Fibroblast of skin of back (primary cell): ENCODE data around the gene LRRC4.
A peak's percentile ranks its signal among the peaks of the same experiment; 100 is the strongest.

Source experiments
- DNase-seq: peaks from one replicate; pipeline ENCODE4 v3.0.0-alpha.2; 2013

Gene LRRC4

DNA sequence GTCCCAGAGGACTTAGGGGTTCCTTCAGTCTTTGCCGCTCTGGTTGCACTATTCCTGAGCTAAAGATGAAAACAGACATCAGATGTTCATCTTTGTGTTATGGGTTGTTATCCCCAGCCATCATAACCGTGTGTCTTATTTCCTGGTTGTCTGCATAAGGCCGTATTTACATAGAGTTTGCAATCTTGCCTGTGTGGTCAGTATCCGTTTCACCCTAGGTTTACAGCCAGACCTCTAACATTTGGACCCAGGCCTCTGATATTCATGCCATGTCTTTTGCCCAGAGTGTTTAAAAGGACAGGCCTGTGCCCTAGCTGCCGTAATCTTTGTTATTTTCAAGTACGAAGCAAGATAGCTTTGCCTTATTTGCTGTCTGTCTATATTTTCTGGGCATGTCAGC lies 26.6 kb downstream of the LRRC4 start:
- no peak for DNase-seq

DNA sequence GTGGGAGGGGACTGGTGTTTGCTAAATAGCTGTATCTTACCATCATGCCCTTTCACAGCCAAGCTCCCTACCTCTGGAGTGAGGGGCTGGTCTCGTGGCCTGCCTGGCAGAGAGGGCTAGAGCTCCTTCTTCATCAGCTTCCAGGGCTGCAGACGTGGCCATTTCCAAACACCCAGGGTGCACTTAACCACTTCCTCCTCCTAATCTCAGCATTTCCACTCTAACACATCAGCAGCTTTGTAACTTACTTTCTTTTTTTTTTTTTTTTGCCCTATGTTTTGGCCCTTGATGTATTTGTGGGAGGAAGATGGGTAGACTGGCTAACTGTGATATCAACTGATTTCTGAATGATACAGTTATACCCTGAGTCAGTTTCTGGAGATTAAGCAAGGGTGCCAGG lies 27.4 kb downstream of the LRRC4 start:
- no peak for DNase-seq

DNA sequence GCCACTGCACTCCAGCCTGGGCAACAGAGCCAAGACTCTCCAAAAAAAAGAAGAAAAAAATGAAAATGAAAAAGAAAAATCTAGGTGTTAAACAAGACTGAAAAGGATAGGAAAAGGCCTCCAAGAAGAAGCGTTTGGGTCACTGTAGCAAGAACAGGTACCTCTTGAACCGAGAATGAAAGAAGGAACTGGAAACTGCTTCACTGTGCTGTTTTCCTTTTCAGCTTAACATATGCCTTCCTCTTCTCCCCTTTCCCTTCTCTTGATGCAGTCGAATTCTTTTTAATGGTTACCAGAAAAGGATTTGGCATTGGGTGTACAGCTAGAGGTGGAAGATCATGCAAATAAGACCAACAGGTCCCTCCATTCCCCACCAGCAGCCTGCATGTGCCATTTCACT lies 28.1 kb downstream of the LRRC4 start:
- no peak for DNase-seq

DNA sequence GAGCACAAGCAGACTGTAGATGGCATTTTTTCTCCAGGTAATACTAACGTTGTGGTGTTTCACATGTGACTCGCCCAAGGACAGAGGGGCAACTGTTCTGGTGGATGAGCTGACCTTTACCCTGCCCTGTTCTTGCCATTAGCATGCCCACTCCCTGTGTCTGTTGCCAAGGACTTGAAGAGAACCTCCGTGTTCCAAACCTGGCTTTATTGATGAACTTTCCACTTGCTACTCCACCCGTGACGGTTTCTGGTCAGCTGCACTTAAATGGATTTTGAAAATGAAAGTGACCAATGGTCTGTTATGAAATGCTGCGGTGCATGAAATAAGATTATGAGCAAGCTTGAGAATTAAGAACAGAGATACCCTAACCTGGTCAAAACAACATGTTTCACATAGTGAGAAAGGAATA lies 30.4 kb downstream of the LRRC4 start:
- no peak for DNase-seq

DNA sequence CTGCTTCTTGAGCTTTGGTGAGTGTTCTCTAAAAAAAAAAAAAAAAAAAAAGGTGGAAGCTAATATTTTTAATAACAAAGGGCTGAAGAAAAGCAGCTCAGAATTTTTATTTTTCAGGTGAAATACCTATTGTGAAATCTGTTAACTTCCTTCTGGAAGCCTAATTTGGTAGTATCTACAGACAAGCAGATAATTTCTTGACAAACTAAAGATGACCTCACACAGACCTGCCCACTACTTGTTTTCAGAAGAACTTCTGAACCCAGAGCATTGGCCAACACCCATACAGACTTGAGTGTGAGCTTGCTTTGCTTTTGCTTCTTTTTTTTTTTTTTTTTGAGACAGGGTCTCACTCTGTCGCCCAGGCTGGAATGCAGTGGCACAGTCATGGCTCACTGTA lies 31.2 kb downstream of the LRRC4 start:
- no peak for DNase-seq

DNA sequence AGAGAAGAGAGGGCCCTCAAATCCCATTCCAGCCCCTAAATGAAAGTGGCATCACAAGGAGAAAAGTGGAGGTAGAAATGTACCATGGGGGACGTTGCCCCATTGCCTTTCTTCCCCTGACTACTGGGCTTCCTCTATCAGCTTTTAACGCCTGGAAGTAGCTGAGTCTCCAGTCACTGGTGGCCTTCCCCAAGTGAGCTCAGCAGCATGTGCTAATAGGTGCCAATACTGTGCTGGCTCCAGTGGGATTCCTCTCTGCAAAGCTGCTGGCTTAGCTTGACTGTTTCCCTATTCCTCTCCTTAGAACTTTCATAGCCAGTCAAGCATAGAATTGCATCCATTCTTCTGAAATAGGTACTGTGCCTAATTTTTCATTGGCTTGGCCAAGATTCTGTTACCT lies 32.6 kb downstream of the LRRC4 start:
- DNase-seq, result no peak

DNA sequence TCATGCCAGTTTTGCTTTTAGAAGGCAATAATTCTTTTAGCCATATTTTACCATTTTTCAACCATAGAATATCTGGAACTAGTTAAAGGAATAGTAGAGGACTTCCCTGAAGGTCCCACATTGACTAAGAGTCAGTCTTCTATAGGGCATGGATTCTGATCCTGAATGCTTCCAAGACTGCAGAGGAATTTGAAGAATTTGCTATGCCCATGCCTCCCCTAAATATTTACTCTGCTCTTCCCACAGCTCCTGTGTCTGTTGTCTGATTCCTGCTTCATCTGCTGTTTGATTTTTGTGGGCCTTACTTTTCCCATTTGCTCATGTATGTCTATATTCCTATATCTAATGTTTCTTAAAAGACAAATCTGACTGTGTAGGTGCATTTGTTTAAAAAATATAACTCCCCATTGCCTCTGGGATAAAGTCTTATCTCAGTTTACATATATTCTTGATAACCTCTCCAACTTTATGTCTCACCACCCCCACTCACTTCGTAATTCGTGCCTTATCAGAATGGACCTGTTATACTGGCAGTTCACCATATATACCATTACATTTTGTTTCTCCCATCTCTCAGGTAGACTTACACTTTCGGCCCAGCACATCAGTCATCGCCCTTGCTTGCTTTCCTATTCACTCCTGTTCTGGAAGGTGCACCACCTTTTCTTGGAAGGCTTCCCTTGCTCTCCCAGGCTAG lies 33.9 kb downstream of the LRRC4 start:
- DNase-seq, result peak; percentile 57

DNA sequence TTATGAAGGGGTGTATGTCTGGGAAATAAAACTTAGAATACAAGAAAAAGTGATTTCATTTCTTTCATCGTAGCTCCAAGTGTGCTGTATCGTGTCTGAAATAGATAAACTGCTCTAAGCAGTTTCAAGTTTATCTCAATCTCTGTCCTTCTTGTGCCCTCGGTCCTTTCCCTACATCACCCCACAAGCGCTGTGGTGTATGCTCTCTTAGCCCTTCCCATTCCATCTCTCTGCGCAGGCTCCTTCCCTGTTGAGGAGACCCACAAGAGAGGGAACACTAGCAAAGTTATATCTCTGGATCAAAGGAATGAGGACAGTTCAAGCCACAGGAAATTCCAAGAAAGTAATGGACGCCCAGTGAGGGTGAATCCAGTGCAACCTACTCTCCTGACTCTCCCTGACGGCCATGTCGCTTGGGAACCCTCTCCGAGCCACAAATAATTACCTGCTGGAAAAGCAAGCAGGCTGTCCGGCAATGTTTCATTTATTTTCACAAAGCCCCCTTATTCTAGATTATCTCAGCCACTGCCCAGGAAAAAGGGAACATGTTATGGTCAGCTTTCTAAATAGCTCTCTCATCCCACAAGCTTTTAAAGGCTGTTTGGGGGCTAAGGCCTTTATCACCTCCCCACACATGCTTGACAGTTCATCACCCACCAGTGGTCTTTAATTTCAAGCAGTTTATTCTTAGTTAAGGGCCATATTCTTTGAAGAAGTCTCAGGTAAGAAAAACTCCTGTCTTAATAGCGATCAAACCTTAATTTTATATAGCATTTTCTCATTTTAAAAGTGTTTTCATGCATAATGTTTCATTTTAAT lies 34.8 kb downstream of the LRRC4 start:
- DNase-seq, result no peak

DNA sequence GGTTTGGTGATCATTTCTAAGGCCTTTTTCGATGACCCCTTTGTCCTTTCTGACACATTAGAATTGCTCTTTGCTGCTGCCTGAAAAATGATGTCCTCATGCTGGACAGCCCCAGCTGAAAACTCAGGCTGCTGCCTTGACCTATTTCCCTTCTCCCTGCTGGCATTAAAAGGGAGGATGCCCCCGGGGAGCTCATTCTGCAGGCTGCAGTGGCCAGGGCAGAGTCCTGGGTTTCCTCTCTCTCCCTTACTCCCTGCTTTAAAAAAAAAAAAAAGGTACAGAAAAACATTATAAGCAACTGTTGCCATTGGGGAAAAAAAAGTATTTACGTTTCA lies 35.4 kb downstream of the LRRC4 start:
- peak; percentile 4 for DNase-seq

DNA sequence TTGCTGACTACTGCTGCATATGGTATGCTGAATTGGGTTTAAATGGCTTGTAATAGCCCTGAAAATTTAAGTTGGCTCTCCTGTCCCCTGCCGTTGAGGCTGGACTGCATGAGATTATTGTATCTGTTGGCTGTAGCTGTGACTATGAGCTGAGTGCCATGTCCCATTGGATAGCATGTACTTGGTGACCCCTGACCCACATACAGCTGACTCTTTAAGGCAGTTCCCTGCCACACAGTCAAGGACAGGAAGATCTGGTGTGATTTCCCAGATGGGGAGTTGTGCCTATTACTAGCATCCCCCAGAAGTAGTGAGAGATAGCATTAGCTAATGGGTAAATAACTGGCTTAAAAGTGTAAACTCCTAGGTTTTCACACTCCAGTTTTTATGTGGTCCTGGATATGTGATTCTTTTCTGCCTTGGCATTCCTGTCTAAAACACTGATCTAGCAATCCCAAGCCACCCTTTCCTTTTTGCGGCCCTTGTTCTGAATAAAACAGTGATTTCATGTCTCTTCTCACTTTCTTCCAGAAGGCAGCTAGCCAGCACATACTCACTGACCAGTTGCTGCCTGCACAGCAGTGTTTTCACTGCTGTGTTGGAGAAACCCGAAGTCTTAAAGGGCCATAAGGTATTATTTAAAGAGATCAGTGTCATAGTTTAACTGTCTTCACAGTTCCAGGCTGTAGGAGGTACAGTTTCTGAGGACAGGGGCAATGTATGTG lies 35.9 kb downstream of the LRRC4 start:
- DNase-seq, result peak; percentile 22

DNA sequence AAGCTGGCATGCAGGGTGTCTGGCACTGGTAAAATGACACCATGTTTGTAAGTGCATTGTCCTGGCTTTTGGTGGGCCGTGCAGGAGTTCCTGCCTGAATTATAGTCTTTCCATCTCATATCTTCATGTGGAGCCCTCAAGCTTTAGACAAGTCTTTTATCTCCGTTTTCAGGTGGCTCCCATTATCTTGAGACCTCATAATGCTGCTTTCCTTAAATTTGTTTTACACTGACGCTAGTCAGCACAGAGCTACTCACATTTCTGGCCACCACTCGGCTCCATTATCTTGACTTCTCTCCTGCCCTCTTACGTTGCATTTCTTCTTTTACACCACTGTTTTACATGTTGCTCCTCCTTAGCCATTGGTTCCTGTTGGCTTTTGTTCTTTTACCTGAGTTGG lies 37.2 kb downstream of the LRRC4 start:
- DNase-seq, result no peak

DNA sequence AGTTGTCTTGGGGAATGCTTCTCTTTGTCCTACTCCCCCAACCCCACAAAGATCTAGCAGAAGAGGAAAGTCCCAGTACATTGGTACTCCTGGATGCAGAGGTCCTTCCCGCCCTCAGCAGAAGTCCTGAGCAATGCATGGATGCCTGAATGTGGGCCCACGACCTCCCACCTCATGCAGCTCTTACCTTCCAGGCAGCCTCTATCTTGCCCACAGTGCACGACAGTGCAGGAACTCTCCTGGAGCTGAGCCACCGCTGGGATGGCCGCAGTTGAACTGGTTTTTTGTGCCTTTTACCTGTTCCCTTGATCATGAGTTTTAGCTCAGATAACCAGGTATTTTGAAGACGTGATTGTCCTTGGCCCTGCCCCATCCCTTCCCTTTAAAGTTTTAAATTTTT lies 37.9 kb downstream of the LRRC4 start:
- no peak for DNase-seq

DNA sequence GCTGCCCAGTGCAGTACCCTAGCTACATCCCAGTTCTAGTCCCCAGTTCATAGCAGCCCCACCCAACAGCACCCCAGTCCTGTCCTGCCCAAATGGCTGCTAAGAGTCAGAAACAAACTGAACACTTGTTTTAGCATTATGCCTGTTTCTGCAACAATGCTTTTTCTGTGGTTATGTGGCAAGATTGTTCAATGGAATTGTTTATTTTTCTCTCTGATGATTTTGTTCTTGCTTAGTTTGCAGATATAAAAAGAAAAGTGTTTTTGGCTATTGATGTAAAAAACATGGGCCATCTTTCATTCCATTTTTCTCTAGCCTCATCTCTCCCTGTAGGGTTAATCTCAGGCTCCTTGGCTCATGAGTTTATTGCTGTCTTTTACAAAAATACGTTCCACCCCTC lies 42.5 kb downstream of the LRRC4 start:
- DNase-seq, result no peak

DNA sequence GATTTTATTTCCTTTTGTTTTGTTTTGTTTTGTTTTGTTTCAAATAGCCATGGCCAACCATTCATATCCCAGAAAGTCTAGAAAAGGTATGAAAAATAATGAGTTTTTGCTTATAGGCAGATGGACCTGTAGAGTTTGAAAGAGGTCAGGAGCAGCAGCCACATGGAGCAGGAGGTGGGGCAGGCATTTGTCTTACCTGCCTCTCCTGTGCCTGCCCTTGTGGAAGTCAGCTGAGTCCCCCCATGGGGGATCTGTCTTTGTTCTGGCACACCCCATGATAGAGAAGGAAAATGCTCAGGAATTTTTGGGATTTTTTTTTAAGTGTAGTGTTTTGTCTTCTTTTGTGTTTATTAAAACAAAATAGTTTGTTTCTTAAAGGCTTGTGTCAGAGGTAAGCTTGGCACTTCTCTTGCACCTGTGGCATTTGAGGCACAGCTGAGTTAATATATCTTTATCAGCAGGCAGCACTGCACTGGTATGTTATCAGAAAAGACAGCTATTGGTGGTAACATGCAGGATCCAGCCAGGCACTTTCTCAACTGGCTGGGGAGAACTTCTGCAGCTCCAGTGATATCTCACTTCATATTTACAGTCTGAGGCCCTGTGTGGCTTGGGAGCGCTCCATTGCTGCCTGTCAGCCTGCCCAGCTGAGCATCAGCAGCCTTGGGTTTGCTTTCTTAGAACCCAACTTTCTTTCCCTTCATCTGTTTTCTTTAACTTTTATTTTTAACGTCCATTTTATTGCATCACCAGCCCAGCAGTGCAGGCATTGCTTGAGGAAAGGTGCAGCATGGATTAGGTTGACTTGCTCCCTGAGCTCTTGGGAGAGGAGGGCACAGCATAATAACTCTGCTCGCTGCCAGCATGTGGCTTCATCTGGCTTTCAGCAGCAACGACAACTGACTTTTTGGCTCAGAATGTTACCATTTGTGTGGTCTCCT lies 44.4 kb downstream of the LRRC4 start:
- DNase-seq, result no peak

DNA sequence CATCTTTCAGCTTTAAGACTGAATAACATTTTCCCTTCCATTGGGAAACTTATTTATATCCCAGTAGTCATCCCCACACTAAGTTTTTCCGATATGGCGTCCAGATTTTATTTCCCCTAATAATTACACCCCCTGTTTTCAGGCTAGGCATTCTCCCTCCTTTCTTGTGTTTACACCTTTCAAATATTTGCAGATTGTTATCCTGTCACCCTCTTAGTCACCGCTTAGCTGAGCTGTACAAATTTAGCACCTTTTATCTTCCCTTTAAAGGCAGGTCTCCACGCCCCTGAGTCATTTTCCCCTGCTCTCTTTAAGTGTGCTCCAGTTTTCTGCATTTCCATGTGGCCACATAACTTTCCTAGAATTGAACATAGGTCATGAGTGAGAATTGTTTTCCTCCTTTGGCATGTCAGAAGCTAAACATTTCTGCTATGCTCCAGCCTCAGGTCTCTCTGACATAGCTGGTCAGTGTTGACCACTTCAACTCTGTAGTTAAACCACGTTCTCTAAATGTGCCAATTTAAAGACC lies 47.4 kb downstream of the LRRC4 start:
- peak; percentile 21 for DNase-seq

DNA sequence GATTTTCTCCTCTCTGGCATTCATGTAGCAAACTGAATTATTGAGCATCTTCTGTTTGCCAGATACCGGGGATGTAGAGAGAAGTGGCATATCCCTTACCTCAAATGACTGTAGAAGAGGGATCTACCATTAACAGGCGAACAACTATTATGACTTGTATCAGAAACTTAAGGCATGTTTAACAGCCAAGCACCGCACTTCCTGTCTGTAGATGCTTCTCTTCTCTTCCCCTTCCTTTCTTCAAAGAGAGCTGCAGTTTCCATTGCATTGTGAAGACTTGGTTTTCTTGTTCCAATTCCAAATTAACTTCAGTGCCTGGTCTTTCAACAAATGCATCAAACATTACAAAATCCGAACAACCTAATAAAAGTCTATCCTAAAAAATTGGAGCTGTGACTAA lies 49.3 kb downstream of the LRRC4 start:
- no peak for DNase-seq

DNA sequence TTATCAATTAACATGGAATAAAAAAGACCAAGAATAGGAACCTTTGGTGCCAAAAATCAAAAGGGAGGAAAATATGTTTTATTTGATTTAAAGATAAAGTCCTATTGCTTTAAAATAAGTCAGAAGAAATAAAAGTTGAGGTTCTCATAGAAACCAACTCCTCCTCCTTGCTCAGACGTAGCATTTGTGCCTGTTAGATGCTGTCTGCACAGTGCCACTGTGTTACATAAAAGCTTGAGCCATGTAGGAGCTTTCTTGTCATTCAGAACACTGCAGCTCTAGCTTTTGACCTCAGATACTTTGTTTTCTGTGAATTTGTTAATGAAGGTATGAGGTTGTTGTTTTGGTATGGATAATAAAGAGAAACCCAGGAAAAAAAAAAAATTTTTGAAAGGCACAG lies 50.3 kb downstream of the LRRC4 start:
- DNase-seq, result no peak

DNA sequence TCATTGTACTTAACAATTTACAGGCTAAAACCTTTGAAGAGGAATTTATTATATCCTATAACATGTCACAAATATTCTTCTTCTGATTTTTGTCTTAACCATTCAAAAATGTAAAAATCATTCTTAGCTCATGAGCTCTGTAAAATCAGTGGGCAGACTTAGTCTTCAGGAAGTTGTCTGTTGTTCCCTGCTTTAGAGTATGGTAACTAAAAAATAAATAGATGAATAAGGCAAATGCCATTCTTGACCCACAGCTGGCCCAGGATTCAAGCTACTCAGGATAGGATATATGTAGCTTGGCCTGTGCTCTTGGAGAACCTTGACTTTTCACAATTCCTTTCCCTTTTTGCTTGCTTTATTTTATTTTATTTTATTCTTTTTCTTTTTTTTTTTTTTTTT lies 51.5 kb downstream of the LRRC4 start:
- DNase-seq, result peak; percentile 5

DNA sequence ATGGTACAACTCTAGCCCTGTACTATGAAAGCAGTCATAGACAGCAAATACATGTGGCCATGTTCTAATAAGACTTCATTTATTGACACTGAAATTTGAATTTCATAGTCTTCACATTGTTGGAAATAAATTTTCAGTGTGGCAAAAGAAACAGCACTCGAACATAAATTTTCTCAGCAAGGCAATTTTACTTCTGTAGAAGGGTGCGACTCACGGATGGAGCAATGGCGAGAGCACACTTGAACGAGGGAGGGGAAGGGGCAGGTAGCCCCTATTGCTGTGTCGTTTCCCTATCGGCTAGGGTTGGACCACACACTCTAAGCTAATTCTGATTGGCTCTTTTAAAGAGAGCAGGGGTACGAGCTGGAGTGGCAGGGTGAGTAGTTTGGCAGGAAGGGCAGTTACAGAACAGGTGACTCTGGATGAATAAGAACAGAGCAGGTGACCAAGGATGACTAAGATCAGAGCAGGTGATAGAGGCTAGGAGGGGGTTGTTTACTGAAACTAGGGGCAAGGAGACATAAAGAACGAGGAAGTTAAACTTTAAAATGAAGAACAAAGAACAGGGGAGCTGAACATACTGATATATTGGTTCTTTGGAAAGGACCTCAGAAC lies 52.0 kb downstream of the LRRC4 start:
- DNase-seq, result no peak

DNA sequence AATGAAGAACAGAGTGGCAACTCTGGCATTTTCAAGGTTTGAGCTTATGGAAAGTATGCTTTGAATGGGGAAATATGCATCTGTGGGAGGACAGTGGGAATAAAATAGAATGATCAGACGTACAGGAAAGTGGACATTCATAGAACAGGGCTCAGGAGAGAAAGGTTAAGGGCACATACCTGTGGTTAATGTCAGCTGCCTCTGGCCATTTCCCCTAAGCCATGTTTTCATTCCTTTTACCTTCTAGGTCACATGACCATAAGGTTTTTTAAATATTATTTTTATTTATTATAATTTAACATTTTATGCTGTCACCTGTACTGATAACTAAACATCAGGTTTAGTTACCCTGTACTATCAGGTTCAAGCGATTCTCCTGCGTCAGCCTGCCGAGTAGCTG lies 52.8 kb downstream of the LRRC4 start:
- no peak for DNase-seq
